Fibroblast of lung (primary cell): ENCODE data around the gene OR52H1. TPM values are rescaled to one million over a fixed set of nuclear protein-coding genes. Genes with fewer than 3 reads are reported as not detected.

Experiments
- DNase-seq, 2 donors: peaks; one replicate each; pipeline versions ENCODE4 v3.0.0 to v3.0.0-alpha.2; 2010; ENCODE audit warnings: low read depth in 2 of 2
- H2AFZ ChIP-seq: 2 replicates; pipeline ENCODE4 v1.5.1; 2012; ENCODE audit warnings: low read length, control low read depth, inconsistent platforms
- H3K27ac ChIP-seq: 2 replicates; pipeline ENCODE4 v1.5.1; 2011; ENCODE audit warnings: low read length, control low read depth; ENCODE audit not compliant: insufficient read depth
- H3K27me3 ChIP-seq: 2 replicates; pipeline ENCODE4 v1.5.1; 2011; ENCODE audit warnings: mild to moderate bottlenecking, low read length; ENCODE audit not compliant: control insufficient read depth, insufficient read depth
- H3K36me3 ChIP-seq: 2 replicates; pipeline ENCODE4 v1.5.1; 2011; ENCODE audit warnings: low read length; ENCODE audit not compliant: control insufficient read depth, insufficient read depth
- H3K4me1 ChIP-seq: 2 replicates; pipeline ENCODE4 v1.5.1; 2011; ENCODE audit warnings: low read length; ENCODE audit not compliant: control insufficient read depth, insufficient read depth; ENCODE audit errors: extremely low read depth
- H3K4me2 ChIP-seq: 2 replicates; pipeline ENCODE4 v1.5.1; 2011; ENCODE audit warnings: low read length, control low read depth; ENCODE audit not compliant: insufficient read depth; ENCODE audit errors: extremely low read depth
- H3K4me3 ChIP-seq, 4 experiments: fragments of 200-600 bp in 1 of 4; sonication (generic) in 1 of 4; replicated peaks in 1 of 4; 2 replicates each; pipeline ENCODE4 v1.5.1; 2011 to 2016; ENCODE audit warnings: low read length in 4 of 4, low read depth in 3 of 4, mild to moderate bottlenecking in 3 of 4, control low read depth in 2 of 4, inconsistent platforms in 1 of 4, mixed read lengths in 1 of 4; ENCODE audit not compliant: insufficient read depth in 1 of 4; ENCODE audit errors: control extremely low read depth in 1 of 4
- H3K79me2 ChIP-seq: 2 replicates; pipeline ENCODE4 v1.5.1; 2012; ENCODE audit warnings: mild to moderate bottlenecking, low read length, inconsistent platforms; ENCODE audit not compliant: control insufficient read depth, insufficient read depth
- H3K9ac ChIP-seq: 2 replicates; pipeline ENCODE4 v1.5.1; 2011; ENCODE audit warnings: mild to moderate bottlenecking, low read length, control low read depth; ENCODE audit not compliant: insufficient read depth
- H3K9me3 ChIP-seq: 2 replicates; pipeline ENCODE4 v1.5.1; 2012; ENCODE audit warnings: low read depth, low read length; ENCODE audit not compliant: control insufficient read depth, insufficient read depth
- H4K20me1 ChIP-seq: 2 replicates; pipeline ENCODE4 v1.5.1; 2011; ENCODE audit warnings: low read length; ENCODE audit not compliant: control insufficient read depth, insufficient read depth; ENCODE audit errors: extremely low read depth
- EZH2 ChIP-seq: IDR thresholded peaks from 2 replicates; pipeline ENCODE4 v1.5.1; 2012; ENCODE audit warnings: low read length, control low read depth, mild to moderate bottlenecking; ENCODE audit errors: missing control alignments
- polyA plus RNA-seq, 2 donors: library from polyadenylated mRNA; depleted of rRNA in 1 of 2; stranded (reverse) in 1 of 2; unstranded in 1 of 2; fragments of >200 nt; gene quantifications; 2 replicates each; pipeline ENCODE4 v1.2.1, GENCODE V29; 2011 to 2012; ENCODE audit warnings: missing spikeins in 1 of 2
- total RNA-seq: library from RNA; depleted of rRNA; stranded (reverse); fragments of >200 nt; gene quantifications from 2 replicates; pipeline ENCODE4 v1.2.1, GENCODE V29; 2014
- TF ChIP-seq, protein P1 (sequence below), 2 donors: IDR thresholded peaks in 1 of 2; conservative IDR thresholded peaks in 1 of 2; 1 replicate in 1 of 2; 2 replicates in 1 of 2; pipeline ENCODE4 v1.5.1; 2011 to 2012; ENCODE audit warnings: low read length in 2 of 2, control low read depth in 1 of 2, inconsistent platforms in 1 of 2, low read depth in 1 of 2, mild to moderate bottlenecking in 1 of 2

The OR52H1 gene
- total and polyA plus RNA-seq, 2 donors (not counting 1 experiment from before 2014, with no cell fraction given), result 0.50 TPM; not detected in 1

DNA sequence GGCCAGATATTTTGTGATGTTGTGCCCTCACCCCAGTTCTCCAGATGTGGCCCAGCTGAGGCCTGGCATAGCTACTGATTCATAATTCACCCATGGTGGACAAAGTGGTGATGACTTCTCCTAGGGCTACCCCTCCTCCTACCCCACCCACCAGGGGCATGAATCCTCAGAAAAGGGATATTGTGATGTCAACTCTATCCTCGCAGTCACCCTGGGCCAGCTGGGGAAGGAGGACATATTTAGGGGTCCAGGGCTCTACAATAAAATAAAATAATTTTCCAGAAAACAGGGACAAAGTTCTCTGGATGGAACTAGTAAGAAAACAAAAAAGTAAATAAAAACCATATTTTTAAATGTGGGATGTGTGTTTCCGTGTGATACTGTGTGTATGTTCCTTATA is 31.7 kb downstream of the OR52H1 start, which contains the start of gene UBQLNL:
UBQLNL (minus strand) TSS at position 101 of the 400 bp plus-strand sequence. CDS start 258 bp downstream, outside the sequence.
- Histone ChIP-seq H3K4me1 (no peaks in the 10 kb centered on the region), H3K36me3 (no peaks in the 10 kb centered on the region), H3K9me3 (no peaks in the 10 kb centered on the region), H3K4me2 (no peak within 1 kb of the TSS), H2AFZ (no peak within 1 kb of the TSS), H3K27ac (no peak within 1 kb of the TSS), H3K79me2 (no peaks in the 10 kb centered on the region), H4K20me1 (no peaks in the 10 kb centered on the region), H3K27me3 (no peaks in the 10 kb centered on the region), H3K9ac (no peak within 1 kb of the TSS), H3K4me3 (no peak within 1 kb of the TSS)
- DNase-seq, result no peak
- TF ChIP-seq EZH2, result no peak
- TF ChIP-seq, protein P1, sequence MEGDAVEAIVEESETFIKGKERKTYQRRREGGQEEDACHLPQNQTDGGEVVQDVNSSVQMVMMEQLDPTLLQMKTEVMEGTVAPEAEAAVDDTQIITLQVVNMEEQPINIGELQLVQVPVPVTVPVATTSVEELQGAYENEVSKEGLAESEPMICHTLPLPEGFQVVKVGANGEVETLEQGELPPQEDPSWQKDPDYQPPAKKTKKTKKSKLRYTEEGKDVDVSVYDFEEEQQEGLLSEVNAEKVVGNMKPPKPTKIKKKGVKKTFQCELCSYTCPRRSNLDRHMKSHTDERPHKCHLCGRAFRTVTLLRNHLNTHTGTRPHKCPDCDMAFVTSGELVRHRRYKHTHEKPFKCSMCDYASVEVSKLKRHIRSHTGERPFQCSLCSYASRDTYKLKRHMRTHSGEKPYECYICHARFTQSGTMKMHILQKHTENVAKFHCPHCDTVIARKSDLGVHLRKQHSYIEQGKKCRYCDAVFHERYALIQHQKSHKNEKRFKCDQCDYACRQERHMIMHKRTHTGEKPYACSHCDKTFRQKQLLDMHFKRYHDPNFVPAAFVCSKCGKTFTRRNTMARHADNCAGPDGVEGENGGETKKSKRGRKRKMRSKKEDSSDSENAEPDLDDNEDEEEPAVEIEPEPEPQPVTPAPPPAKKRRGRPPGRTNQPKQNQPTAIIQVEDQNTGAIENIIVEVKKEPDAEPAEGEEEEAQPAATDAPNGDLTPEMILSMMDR (conservative IDR thresholded peaks at IDR 0.05 in 1 of 2, IDR thresholded peaks at IDR 0.05 in 1 of 2; ENCODE audit: low read depth in 1 of 2, low read length in 2 of 2), result no peak

DNA sequence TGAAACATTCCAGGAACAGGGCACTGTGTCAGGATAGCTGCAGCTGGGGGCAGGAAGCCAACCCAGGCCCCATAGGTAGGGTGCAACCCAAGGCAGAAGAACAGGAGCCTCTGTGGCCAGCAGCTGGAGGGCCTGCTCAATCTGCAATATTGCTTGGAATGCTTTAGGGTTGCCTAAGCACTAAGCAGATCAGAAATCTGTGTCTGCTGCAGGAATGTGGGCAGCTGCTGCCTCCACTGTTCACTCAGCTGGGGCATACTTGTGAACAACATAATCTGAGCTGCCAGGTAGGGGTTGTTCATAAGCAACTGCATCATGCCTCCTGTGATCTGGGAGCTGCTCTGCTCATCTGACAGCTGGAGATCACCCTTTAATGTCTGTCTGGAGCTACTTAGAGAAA is 33.5 kb downstream of the OR52H1 start:
- TF ChIP-seq EZH2, result no peak
- TF ChIP-seq, protein P1 (conservative IDR thresholded peaks at IDR 0.05 in 1 of 2, IDR thresholded peaks at IDR 0.05 in 1 of 2; ENCODE audit: low read depth in 1 of 2, low read length in 2 of 2), result no peak
- H3K4me2 ChIP-seq, result no peak overlapping the region
- no peaks in the 10 kb centered on the region for H3K27me3 ChIP-seq
- no peaks in the 10 kb centered on the region for H3K9me3 ChIP-seq
- no peak overlapping the region for H3K9ac ChIP-seq
- H3K4me1 ChIP-seq, result no peaks in the 10 kb centered on the region
- DNase-seq, result no peak
- H3K4me3 ChIP-seq, result no peak overlapping the region
- H3K27ac ChIP-seq, result no peak overlapping the region
- H3K79me2 ChIP-seq, result no peaks in the 10 kb centered on the region
- no peaks in the 10 kb centered on the region for H3K36me3 ChIP-seq
- no peak overlapping the region for H2AFZ ChIP-seq
- no peaks in the 10 kb centered on the region for H4K20me1 ChIP-seq

DNA sequence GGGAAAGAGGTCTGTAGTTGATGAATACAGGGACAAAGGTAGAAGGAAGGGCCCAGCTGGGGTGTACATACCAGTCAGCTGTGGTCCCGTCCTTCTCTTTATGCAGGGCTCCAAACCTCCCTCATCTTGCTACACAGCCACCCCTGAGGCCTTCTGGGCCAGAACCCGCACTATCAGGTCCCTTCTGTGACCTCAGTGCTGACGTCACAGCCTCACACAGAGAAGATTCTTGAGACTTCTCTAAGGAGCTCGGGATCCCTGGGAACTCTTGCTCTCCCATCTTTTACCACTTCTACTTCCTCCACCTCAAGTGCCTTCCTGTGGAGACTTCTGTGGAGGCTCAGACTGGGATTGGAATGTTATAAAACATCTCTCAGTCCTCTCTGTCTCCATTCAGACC is 38.5 kb downstream of the OR52H1 start, which contains the start of gene UBQLN3:
UBQLN3 (minus strand) TSS at position 155 of the 400 bp plus-strand sequence. CDS start 399 bp downstream, outside the sequence.
- no peak for DNase-seq
- Histone ChIP-seq H2AFZ (no peak within 1 kb of the TSS), H3K4me2 (no peak within 1 kb of the TSS), H3K36me3 (no peaks in the 10 kb centered on the region), H3K27me3 (no peaks in the 10 kb centered on the region), H3K79me2 (no peaks in the 10 kb centered on the region), H4K20me1 (no peaks in the 10 kb centered on the region), H3K4me1 (no peaks in the 10 kb centered on the region), H3K9me3 (no peaks in the 10 kb centered on the region), H3K4me3 (no peak within 1 kb of the TSS), H3K9ac (no peak within 1 kb of the TSS), H3K27ac (no peak within 1 kb of the TSS)
- TF ChIP-seq, protein P1 (conservative IDR thresholded peaks at IDR 0.05 in 1 of 2, IDR thresholded peaks at IDR 0.05 in 1 of 2; ENCODE audit: low read depth in 1 of 2, low read length in 2 of 2), result no peak
- no peak for TF ChIP-seq EZH2
